Right kidney (tissue), 1 donor: ENCODE data around the gene TSPAN1.

Experiments
- DNase-seq: peaks from one replicate; pipeline ENCODE4 v3.0.0-alpha.2; 2016

The TSPAN1 gene

DNA sequence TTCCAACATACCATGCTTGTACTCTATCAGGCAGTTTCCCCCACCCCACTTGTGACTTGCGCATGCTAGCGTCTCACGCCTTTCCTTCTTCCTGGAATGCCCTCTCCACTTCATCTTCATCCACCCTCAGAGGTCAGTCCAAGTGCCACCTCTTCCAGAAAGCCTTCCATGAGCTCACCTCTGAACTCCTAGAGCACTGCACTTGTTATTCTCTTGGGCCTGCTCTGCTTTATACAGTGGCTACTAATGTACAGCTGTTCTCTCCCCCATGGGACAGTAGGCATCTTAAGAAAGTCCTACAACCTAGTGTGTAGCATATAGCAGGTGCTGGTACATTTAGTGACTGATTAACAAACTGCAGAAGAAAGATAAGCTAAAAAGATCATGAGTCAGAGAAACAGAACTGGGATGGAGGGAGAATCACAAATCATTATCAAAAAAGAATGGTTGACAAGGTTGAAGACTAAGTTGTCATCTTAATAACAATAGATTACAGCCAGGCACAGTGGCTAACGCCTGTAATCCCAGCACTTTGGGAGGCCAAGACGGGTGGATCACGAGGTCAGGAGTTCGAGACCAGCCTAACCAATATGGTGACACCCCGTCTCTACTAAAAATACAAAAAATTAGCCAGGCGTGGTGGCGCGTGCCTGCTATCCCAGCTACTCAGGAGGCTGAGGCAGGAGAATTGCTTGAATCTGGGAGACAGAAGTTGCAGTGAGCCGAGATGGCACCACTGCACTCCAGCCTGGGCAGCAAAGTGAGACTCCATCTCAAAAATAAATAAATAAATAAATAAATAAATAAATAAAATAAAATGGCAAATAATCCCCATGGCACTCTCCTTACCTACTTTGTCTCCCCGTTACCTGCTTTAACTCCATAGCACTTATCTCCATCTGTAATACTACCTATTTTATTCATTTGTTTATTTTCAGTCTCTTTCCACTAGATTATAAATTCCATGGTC, 16.3 kb upstream of the TSPAN1 start:
- no peak for DNase-seq

DNA sequence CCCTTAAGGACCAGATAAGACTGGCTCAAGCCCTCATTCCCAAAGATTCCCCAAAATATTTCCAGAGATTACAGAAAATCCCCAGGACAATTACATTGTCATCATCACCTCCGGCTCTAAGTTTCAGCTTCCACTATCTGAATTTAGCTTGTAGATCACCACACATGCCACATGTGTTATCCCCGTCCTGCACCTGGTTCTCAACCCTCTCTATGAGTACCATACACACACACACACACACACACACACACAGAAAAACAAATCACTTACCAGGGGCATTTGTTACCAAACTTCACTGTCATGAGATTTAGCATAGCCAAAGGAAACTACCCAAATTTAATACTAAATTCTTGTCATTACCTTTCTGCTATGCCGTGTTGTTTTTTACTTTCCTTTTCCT, 15.4 kb upstream of the TSPAN1 start:
- no peak for DNase-seq

DNA sequence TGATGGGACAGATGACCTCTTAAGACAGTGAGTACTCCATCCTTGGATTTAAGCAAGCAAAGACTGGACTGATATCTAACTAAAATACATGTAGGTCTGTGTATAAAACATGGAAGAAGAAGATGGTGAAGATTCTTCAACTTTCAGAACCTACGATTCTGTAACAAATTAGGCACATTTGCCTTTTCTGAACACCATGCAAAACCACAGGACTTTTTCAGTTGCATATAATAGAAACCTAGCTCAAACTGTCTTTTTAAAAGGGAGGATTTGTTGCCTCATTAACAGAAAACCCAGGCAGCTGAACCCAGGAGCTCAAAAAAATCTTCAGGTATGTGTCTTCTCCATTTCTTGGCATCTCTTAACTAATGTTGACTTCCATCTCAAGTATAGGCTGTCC, 14.7 kb upstream of the TSPAN1 start:
- no peak for DNase-seq

DNA sequence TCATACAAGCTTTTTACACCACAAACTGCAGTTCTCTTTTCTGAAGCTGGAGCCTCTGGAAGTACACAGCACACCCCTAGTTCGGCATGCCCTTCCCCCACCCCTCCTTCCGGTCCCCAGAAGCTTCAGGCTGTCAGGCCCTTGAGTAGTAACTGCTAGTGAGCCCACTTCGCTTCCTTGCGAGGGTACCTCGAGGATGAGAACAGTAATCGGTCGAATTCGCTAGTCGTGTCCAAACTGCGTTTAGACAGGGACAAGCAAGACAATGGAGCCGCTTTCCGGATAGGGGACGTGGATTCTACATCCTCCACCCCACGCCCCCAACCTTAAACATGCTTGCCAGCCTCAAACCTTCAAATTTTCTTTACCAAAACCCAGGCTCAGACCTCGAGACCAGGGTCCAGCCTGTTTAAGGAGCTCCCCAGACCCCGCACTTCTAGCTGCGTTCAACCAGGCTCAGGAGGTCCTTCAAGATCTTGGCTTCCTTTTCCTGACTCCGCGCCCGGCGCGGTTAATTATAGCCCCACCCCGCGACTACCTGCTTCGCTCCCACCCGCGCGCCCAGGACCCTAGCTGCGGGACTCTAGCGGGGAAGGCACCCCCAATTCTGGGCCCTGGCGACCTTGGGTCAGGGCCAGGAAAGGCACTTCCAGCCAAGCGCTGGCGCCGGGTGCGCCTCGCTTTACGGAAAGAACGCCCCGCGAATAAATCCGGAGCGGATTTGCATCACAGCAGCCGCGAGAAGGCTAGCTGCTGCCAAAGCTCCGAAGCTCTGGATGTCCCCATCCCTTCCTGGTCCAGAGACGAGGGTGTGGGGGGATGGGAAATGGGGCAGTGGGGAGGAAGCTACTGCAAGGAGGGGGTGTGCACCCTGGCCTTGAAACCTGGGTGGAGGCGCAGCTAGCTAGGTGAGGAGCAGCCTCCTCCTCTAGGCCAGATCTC, 8.1 kb upstream of the TSPAN1 start:
- peak; percentile 67 for DNase-seq

DNA sequence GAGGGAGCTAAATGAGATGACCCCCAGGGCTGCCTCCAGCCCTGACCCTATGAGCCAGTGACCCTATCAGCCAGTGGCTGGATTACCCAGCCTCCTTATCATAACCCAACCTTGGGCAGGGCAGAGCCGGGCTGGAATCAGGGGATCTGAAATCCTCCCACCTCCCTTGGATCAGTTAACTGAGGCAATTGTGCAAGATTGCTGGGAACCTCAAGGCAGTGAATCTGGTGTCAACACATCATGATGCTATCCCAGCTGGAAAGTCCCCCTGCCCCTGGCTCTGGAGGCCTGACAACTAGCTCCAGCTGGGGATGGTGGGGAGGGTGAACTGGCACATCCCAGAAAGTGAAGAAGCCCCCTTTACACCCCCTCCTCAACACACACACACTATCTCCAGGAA, 6.4 kb upstream of the TSPAN1 start:
- DNase-seq: no peak

DNA sequence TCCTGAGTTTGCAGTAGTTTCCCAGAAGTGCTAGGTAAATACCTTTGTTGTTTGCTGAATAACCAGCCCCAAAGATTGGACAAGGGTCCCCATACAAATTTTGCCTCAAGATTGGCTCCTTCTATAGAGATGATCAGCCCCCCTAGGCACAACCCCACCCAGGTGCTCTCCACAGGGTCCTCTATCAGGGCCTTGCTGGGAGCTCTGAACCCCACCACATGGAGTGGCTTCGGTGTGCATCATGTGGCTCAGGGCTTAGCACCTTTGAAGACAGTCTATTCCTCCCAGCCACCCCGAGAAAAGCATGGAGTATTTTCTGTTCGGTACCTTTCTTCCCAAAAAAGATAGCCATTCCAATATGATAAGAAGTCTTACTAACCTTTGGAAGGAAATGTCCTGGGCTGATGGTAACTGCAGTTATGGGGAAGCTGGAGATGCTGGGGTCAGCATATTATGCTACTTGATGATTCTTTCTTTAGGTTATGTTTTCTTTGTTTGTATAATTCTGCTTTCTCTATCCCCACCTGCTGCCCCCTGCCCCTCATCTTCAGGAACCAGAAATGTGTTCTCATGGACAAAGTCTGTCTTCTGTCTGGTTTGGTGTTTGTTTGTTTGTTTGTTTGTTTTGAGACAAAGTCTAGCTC, 5.0 kb upstream of the TSPAN1 start:
- no peak for DNase-seq

GRCh38 chr1:46171351-46171750, 3.5 kb upstream of the TSPAN1 start:
- peak; percentile 26 for DNase-seq

DNA sequence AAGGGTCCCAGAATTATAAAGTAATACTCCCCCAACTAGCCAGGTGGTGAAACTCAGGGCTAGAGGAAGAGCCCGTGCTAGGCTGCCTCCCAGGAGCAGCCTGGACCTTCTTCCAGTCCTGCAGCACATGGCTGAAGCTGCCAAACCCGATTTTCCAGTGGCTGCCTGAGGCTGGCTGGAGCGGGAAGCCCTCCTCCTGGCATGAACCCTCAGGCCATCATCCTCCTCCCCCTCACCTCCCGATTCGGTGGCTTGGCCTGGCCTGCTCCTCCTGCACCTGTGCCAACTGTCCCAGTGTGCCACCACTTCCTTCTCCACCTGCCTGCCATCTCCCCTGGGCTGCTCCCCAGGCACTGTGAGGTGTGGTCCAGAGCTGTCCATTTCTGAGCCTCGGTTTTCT, 3.0 kb upstream of the TSPAN1 start:
- DNase-seq: no peak

GRCh38 chr1:46172321-46172720, 2.6 kb upstream of the TSPAN1 start:
- no peak for DNase-seq

- DNase-seq: no peak
Measured at GRCh38 chr1:46173361-46173856, 1.5 kb upstream of the TSPAN1 start.

DNA sequence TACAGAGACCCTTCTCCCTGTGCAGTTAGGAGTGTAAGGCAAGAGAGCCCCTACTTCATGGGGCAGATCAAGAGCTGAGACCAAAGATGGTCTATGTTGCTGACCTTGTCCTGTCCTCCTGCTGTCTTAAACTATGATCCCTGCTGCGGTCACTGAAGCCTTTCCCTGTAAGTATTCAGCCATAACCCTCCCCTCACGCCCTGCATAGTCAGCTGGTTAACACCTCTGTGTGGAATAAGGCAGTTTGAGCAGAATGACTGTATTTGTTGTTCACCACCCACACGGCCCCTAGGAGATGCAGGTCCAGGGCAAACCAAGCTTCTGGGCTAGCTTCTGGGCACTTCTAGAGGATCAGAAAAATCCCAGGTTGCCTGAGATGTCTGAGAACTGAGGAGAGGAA, 356 bp downstream of the TSPAN1 start:
- no peak for DNase-seq

- DNase-seq: no peak
Measured at GRCh38 chr1:46176211-46176865, 1.5 kb downstream of the TSPAN1 start, which contains the start of gene P3R3URF. Gene P3R3URF, minus strand, starts transcription at chr1:46176488. Its CDS starts 17 bp downstream, at chr1:46176471.

GRCh38 chr1:46179138-46180081, 4.5 kb downstream of the TSPAN1 start:
- peak; percentile 70 for DNase-seq

GRCh38 chr1:46180082-46180616, 5.3 kb downstream of the TSPAN1 start:
- DNase-seq: no peak

DNA sequence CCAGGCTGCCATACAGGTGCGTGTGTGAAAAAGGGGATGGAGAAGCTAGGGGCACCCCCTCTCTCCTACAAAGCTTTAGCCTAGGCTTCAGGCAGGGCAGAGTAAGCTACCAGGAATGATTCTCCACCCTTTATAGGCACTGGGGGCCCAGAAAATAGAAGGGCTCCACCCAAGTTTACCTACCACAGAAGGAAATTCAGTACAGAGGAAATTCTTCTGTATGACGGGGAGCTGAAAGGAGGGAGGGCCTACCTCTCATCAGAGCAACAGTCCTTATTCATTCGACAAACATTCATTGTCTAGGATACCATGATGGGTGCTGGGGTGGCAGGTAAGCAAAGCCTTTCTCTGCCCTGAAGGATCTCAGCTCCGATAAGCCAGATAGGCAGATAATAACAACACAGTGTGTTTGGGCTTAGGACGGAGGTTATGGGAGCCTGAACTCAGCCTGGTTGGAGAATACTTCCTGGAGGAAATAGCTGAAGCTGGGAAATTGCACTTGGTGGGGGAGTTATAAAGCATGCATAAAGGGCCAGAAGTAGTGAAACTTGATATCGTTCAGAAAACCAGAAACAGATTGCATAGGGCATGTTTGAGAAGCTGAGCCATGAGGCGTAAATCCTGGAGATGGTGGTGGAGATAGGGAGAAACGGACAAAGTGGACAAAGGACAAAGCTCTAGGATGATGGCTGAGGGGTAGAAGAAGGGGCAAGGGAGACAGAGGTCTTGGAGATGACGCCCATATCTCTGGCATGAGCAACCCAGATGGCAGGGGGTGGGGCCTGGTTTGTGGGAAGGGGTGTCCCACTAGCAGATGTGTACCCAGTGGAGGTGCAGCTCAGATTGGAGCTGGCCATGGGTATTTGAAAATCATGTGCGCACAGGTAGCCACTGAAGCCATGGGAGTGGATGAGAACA, 6.7 kb downstream of the TSPAN1 start:
- DNase-seq: no peak

DNA sequence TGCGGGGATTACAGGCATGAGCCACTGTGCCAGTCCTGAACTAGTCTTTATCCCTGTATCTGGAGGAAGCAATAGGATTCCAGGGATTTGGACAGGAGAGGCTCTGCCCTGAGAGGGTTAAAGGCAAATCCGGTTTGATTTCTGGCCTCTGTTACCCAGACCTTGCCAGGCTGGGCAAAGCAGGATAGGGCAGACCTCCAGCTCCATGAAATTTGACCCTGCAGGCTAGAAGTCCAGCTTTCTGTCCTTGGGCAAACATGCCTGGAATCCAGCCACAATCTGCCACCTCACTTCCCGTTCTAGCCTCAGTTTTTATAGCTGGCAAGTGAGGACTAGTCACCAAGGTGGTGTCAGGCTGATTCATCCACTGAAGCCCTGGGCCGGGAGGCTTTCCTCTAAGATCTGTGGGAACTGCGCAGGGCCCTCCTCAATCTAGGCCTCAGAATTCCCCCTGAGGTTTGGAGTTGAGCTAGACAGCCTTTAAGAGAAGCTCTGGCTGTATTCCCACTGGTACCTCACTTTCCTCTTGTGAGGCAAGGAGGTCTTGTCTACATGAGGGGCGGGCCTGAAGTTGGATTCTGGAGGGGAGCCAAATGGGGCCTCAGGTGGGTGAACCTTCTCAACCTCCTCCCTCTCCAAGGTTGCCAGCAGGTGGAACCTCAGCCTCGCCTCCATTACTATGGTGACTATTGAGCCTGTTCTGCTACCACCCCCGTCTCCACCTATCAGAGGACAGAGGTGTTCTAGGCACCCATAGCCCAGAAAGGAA, 8.4 kb downstream of the TSPAN1 start:
- no peak for DNase-seq

- no peak for DNase-seq
Measured at GRCh38 chr1:46183926-46184557, 9.2 kb downstream of the TSPAN1 start.
